Liver (tissue), 3 donors: ENCODE measurements around the gene NDUFS2.

Experiments
- CTCF ChIP-seq: fragments of 150-350 bp; IDR thresholded peaks from 2 replicates; pipeline ENCODE4 v1.5.1; 2017; ENCODE audit warnings: improper control_type of control experiment, low read depth, low read length; ENCODE audit not compliant: missing input control
- JUND ChIP-seq, 2 donors: IDR thresholded peaks; 2 replicates each; pipeline ENCODE4 v1.6.1; 2016; ENCODE audit warnings: antibody characterized with exemption in 2 of 2
- MAX ChIP-seq: IDR thresholded peaks from 2 replicates; pipeline ENCODE4 v1.6.1; 2016; ENCODE audit warnings: antibody characterized with exemption
- REST ChIP-seq: IDR thresholded peaks from 2 replicates; pipeline ENCODE4 v1.6.1; 2016; ENCODE audit warnings: antibody characterized with exemption, mild to moderate bottlenecking
- SP1 ChIP-seq: IDR thresholded peaks from 2 replicates; pipeline ENCODE4 v1.6.1; 2018; ENCODE audit warnings: antibody characterized with exemption, mild to moderate bottlenecking
- TAF1 ChIP-seq: conservative IDR thresholded peaks from 2 replicates; pipeline ENCODE4 v1.6.1; 2016; ENCODE audit warnings: antibody characterized with exemption, mild to moderate bottlenecking
- YY1 ChIP-seq: IDR thresholded peaks from 2 replicates; pipeline ENCODE4 v1.6.1; 2016; ENCODE audit warnings: antibody characterized with exemption, mild to moderate bottlenecking
- ZBTB33 ChIP-seq: IDR thresholded peaks from 2 replicates; pipeline ENCODE4 v1.6.1; 2016; ENCODE audit warnings: antibody characterized with exemption
- donor health status: healthy.
- donor health status: healthy.

GRCh38 chr1:161172349-161172748 lies 29.8 kb upstream of the NDUFS2 start:
- TF ChIP-seq CTCF (no peak), TAF1 (no peak), REST (no peak), YY1 (no peak), MAX (no peak), ZBTB33 (no peak), JUND (IDR thresholded peaks at IDR 0.05) (no peak), SP1 (no peak)
